Coronary artery (tissue), 2 donors: Measurements from ENCODE around the gene RGS3.
A peak's percentile ranks its signal among the peaks of the same experiment; 100 is the strongest.

Experiments used
- DNase-seq: peaks from one replicate; pipeline ENCODE4 v3.0.0-alpha.2; 2017; ENCODE audit warnings: low spot score
- H3K27ac ChIP-seq, 2 donors: fragments of 200-600 bp; sonication (generic); one replicate each; pipeline ENCODE4 v1.5.1; 2016 to 2019
- H3K4me3 ChIP-seq: fragments of 200-600 bp; sonication (generic); 2 replicates; pipeline ENCODE4 v1.5.1; 2016; ENCODE audit warnings: mild to moderate bottlenecking, moderate library complexity
- TF ChIP-seq, protein P1 (sequence below): fragments of 200-600 bp; sonication (generic); IDR thresholded peaks from one replicate; pipeline ENCODE4 v1.5.1; 2019; ENCODE audit warnings: antibody characterized with exemption

RGS3 gene

DNA sequence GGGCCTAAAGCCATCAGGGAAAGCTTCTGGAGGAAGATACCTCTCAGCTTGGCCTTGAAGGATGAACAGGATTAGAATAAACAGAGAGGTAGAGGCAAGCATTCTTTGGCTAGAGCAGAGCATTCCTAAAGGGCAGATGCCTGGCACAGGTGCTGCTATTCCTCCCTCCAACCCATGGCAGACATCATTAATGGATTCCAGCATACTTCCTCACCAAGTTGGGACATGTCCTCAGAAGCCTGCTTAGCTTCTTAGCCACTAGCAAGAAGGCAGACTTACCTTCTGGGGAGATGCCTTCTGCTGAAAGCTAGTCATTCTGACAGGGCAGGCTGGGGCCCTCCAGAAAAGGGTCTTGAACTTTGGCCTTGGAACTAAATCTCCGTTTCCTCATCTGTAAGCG lies 122.0 kb downstream of the RGS3 start:
- no peak for DNase-seq
- H3K27ac ChIP-seq = peak overlapping the region; percentile 11 to 83
- TF ChIP-seq, protein P1, sequence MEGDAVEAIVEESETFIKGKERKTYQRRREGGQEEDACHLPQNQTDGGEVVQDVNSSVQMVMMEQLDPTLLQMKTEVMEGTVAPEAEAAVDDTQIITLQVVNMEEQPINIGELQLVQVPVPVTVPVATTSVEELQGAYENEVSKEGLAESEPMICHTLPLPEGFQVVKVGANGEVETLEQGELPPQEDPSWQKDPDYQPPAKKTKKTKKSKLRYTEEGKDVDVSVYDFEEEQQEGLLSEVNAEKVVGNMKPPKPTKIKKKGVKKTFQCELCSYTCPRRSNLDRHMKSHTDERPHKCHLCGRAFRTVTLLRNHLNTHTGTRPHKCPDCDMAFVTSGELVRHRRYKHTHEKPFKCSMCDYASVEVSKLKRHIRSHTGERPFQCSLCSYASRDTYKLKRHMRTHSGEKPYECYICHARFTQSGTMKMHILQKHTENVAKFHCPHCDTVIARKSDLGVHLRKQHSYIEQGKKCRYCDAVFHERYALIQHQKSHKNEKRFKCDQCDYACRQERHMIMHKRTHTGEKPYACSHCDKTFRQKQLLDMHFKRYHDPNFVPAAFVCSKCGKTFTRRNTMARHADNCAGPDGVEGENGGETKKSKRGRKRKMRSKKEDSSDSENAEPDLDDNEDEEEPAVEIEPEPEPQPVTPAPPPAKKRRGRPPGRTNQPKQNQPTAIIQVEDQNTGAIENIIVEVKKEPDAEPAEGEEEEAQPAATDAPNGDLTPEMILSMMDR = no peak

DNA sequence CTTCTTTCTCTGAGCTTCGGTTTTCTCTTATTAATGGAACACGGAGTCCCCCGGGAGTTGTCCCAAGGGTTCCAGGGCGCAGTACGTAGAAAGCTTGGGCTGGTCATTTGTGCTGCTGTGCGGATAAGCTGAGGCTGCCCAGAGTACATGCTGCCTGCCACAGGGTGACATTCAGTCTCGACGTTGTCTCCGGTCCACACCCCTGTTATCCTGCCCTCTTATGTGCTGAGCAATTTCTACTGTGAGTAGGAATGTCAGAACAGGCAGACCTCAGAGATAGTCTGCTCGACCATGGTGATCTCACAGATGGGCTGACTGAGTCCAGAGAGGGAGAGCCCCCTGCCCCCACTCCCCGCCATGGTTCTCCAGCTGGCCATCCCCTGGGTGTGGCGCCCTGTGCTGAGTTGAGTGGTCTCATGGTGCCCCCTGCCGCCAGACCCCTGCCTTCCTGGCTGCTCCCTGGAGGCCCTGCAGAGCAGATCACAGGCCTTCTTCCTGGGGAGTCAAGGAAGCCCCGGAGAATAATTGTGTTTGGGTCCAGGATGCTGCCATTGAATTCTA lies 124.0 kb downstream of the RGS3 start:
- DNase-seq = no peak
- TF ChIP-seq, protein P1 = no peak
- Histone ChIP-seq H3K27ac (peak overlapping the region; percentile 72 to 83), H3K4me3 (peak overlapping the region; percentile 27)

More for the DNA sequence above, 122.0 kb downstream of the RGS3 start:
- H3K4me3 ChIP-seq = no peak overlapping the region

- DNase-seq = no peak
- H3K4me3 ChIP-seq = no peak overlapping the region
- H3K27ac ChIP-seq = peak overlapping the region; percentile 72 to 83
- TF ChIP-seq, protein P1 = no peak
Measured at GRCh38 chr9:113588242-113588810, 124.8 kb downstream of the RGS3 start.

DNA sequence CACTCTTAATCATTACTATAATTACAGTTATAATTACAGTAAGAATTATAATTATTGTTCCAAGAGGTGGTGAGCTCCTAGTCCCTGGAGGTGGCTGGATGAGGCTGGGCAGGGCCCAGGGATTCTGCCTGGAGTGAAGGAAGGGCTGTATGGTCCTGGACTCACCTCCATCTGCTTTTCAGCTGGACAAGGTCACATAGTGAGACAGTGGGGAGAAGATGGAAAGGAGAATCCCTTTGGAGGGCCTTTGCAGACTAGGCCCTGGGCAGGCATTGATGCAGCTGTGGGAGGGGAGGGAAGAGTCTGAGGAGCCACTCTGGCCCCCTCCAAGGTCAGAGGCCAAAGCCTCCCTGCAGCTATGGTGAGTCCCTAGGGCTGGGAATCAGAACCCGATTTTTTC lies 125.4 kb downstream of the RGS3 start:
- TF ChIP-seq, protein P1 = no peak
- H3K4me3 ChIP-seq = no peak overlapping the region
- no peak for DNase-seq
- peak overlapping the region in 1 of 2 donors; percentile 36 for H3K27ac ChIP-seq

DNA sequence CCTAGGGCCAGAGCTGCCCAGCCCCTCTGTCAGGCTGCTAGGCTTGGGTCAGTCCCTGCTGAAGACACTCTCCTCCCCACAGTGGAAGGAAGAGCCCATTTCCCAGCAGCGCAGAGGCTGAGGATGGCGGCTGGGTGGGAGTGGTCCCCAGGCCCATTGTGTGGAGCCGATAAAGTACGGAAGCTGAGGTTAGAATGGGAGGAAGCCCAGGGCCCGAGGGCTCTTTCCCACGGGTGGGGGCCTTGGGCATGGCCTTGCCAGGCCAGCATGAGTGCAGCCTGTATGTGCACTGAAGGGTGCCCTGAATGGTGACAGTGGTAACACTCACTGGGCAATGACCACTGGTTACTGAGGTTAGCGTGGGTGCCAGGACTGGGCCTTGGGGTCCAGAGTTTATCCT lies 125.9 kb downstream of the RGS3 start:
- TF ChIP-seq, protein P1 = no peak

DNA sequence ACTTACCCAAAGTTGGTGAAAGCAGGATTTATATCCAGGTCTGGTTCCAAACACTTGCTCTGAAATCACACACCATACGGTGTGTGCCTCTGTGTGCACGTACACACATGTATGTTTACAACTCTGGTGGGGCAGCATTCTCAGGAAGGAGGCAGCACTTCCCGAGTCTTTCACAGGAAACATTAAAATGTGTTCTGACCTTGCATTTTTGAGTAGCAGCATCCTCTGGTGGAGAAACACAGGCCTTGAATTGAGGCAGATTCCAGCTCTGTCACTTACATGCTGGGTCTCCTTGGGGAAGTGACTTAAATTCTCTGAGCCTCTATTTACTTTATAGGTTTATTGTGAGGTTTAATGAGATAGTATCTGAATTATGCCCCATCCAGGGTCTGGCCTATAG lies 126.4 kb downstream of the RGS3 start:
- TF ChIP-seq, protein P1 = peak; percentile 27
- no peak for DNase-seq
- Histone ChIP-seq H3K4me3 (no peak overlapping the region), H3K27ac (peak overlapping the region; percentile 29 to 36)

More for the DNA sequence above, 125.9 kb downstream of the RGS3 start:
- Histone ChIP-seq H3K27ac (peak overlapping the region; percentile 29 to 36), H3K4me3 (no peak overlapping the region)
- DNase-seq = no peak

GRCh38 chr9:113590389-113590788 lies 126.9 kb downstream of the RGS3 start:
- H3K4me3 ChIP-seq = no peak overlapping the region
- H3K27ac ChIP-seq = peak overlapping the region in 1 of 2 donors; percentile 36
- TF ChIP-seq, protein P1 = no peak
- no peak for DNase-seq
